Measurements from ENCODE around the gene ATXN2.
"Not testable (repeated sequence)": the region's sequence is repeated elsewhere in the genome, so short reads cannot be mapped to it uniquely, and the experiment has no call there.

Gene ATXN2

DNA sequence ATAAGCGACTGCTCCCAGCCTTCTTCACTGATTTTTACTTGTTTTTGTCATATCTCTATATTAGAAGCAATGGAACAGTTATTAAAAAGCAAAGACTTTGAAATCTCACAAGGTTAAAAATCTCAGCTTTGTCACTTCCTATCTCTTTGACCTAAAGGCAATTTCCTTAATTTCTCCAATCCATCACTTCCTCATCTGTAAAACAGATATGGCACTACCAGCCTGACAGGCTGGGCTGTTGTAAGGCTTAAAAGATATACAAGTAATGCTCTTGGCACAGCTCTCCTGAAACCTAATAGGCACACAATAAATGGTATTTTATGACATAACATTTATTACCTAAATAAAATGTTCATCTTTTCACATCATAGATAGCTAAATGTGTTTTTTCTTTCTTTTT is 25.6 kb downstream of the ATXN2 start:
- no peak for DNase-seq

DNA sequence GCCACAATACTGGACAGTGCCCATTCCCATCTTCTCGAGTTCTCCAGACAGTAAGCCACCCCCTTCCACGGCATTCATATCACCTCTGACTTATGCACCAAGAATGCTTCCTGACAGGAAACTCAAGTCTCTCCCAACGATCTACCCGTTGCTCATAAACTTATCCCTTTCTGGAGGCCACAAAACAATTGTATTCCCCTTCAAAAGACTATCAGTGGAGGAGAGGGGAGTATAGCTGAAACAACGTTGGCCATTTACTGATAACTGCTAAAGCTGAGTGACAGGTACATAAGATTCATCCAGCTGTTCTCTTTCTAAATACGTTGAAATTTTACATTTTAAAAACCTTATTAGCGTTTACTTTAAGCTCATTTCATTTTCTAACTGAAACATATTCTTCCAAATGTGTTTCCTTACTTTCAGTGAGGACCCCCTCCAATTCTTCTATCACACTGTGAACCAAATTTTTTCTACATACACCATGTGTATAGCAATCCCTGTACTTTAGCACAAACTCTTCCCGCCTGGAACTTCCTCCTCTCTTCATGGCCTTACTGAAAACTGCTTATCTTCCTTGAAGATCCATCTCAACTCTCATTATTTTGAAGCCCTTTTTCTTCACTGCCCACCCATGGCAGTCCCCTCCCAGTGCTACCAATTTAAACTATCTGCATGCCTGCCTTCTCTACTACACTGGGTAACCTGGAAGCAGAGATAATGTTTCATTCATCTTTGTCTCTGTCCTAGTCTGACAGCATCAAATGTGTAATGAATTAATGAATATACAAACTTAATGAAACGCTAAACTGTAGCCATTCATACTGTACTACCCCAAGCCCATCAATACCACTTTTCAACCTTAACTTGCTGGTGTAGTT is 28.8 kb downstream of the ATXN2 start:
- no peak for DNase-seq

- no peak for DNase-seq
Observed at GRCh38 chr12:111569363-111570083, 29.6 kb downstream of the ATXN2 start.

DNA sequence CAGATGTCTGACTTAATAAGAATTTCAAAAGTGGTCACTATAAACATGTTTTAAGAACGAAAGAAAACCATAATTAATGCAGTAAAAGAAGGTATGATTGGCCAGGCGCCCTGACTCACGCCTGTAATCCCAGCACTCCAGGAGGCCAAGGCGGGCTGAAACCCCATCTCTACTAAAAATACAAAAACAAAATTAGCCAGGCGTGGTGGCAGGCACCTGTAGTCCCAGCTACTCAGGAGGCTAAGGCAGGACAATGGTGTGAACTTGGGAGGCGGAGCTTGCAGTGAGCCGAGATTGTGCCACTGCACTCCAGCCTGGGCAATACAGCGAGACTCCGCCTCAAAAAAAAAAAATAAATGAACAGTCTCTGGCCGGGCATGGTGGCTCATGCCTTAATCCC is 38.3 kb downstream of the ATXN2 start:
- not testable (repeated sequence) for DNase-seq

- DNase-seq, result no peak
Observed at GRCh38 chr12:111558107-111558376, 41.1 kb downstream of the ATXN2 start.

DNA sequence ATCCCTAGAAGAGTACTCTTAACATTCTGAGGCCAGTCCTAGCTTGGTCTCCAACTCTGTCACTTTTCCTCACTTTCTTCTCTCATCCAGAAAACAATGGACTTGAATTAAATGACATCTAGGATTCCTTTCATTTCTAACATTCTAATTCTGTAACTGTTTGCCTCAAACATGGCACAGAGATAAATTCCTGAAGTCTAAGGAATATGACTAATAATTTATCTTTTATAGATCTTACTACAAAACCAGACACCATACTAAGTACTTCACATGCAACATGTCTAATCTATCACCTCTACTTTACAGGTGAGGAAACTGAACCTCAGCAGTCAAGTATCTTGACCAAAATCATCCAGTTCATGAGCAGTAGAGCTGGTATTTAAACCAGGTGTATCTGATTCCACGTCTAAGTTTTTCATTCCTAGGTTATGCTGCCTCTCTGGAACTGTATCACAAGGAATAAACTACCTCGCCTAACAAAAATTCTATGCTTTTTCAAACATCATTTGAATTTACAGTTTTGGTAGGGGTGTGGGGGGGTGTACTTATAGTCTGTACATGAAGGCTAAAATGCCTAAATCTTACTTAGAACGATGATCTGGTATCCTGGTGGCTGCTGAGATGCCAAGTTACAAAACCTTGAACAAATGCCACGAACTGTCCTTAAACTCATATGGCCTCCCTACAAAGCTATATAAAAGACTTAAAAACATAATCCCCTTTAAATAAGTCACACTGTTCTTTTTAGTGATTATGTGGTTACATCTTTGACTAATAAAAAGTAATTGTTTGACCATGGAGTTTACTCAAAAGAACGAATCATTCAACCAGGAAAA is 41.6 kb downstream of the ATXN2 start:
- no peak for DNase-seq

- DNase-seq, result no peak
Observed at GRCh38 chr12:111556676-111557075, 42.4 kb downstream of the ATXN2 start.

DNA sequence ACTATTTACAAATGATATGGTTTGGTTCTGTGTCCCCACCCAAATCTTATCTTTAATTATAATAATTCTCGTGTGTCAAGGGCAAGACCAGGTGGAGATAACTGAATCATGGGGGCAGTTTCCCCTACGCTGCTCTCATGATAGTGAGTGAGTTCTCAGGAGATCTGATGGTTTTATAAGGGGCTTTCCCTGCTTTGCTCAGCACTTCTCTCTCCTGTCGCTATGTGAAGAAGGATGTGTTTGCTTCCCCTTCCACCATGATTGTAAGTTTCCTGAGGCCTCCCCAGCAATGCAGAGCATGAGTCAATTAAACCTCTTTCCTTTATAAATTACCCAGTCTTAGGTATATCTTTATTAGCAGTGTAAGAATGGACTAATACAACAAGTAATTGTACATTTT is 43.8 kb downstream of the ATXN2 start:
- not testable (repeated sequence) for DNase-seq

DNA sequence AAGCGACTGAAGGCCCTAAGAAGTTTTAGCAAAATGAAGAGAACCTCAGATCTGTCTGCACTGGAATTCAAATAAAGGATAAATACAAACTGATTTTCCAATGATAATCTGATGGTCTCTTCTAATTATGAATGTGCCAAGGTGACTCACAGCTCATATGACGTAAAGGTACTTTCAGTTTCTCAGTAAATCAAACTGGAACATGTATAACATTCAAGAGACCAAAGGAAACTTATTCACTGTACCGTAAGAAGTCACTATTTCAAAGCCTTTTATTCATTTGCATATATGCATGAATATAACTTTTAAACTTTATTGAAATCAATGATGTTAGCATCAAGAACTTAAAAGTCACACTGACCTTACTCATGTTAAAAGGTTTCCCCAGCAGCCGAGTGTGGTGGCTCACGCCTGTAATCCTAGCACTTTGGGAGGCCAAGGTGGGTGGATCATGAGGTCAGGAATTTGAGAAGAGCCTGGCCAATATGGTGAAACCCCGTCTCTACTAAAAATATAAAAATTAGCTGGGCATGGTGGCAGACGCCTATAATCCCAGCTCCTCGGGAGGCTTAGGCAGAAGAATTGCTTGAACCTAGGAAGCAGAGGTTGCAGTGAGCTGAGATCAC is 52.2 kb downstream of the ATXN2 start:
- no peak for DNase-seq

- no peak for DNase-seq
Observed at GRCh38 chr12:111546171-111546570, 52.9 kb downstream of the ATXN2 start.

- no peak for DNase-seq
Observed at GRCh38 chr12:111544032-111544431, 55.1 kb downstream of the ATXN2 start.

GRCh38 chr12:111532751-111533150 is 66.4 kb downstream of the ATXN2 start:
- no peak for DNase-seq

- DNase-seq, result peak; percentile 4
Observed at GRCh38 chr12:111529424-111530368, 69.4 kb downstream of the ATXN2 start.

DNA sequence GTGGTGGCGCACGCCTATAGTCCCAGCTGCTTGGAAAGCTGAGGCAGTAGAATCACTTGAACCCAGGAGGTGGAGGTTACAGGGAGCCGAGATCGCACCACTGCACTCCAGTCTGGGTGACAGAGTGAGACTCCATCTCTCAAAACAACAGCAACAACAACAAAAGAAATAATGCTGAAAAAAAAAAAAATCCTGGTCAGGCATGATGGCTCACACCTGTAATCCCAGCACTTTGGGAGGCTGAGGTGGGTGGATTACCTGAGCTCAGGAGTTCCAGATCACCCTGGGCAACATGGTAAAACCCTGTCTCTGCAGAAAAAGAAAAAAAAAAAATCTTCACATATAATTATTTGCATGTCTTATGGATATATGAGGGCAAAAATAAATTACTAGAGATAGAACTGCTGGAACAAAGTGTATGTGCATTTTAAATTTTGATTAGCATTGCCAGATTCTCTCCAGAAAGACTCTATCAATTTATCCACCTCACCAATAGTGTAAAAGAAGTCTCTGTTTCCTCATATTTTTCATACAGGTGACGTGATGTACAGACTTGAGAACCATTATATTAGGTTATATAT is 75.4 kb downstream of the ATXN2 start:
- DNase-seq, result no peak

DNA sequence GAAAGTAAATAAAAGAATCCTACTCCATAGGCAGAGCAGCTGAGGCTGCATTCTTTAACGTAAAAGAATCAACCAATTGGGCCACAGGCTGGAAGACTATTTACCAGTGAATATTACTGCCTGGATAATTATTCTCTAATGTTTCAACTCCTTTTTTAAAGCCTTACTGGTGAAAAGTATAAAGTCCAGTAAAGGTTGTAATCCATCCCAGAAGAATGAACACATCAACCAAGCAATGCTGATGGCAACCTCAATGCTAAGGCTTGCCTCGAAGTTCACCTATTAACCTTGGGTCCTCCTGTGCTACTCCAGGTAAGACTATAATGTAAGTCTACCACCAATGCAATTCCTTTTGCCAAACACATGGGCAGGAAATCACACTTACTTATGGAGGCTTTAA is 77.3 kb downstream of the ATXN2 start:
- DNase-seq, result no peak

DNA sequence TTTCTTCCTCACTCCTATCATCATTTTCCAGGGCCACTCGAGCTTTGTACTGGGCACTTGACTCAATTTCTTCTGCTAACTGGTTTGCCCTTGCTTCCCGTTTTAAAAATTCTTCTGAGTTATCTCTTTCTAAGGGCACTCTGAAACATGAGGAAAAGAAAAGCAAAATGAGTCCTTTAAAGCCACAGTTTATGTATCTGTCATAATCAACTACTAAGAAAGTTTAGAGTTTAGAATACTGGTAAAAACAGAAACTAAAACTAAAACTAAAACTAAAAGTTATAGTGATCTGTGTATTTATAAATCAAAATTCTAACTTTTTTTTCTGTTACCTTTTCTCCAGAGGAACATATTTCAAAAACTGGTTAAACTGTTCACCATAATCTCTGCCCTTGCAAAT is 79.2 kb downstream of the ATXN2 start:
- DNase-seq, result no peak

- DNase-seq, result no peak
Observed at GRCh38 chr12:111519083-111519482, 80.0 kb downstream of the ATXN2 start.

GRCh38 chr12:111507719-111508118 is 91.4 kb downstream of the ATXN2 start:
- DNase-seq, result not testable (repeated sequence)

- not testable (repeated sequence) for DNase-seq
Observed at GRCh38 chr12:111507258-111507657, 91.9 kb downstream of the ATXN2 start.

GRCh38 chr12:111506260-111506659 is 92.9 kb downstream of the ATXN2 start:
- DNase-seq, result no peak

GRCh38 chr12:111505601-111506036 is 93.5 kb downstream of the ATXN2 start:
- DNase-seq, result no peak
